Lung (tissue), 12 donors: Measurements from ENCODE around the gene AADACL2. TPM values are rescaled to one million over a fixed set of nuclear protein-coding genes. Genes with fewer than 3 reads are reported as not detected.
A peak's percentile ranks its signal among the peaks of the same experiment; 100 is the strongest.

Experiments used
- ATAC-seq: fragments of 200-7000 bp; cut with Tn5 transposase; one replicate; pipeline ENCODE4 v1.9.1; 2020; ENCODE audit warnings: moderate number of reproducible peaks; ENCODE audit not compliant: insufficient read depth, low FRiP score
- DNase-seq, 3 donors: peaks; one replicate each; pipeline ENCODE4 v3.0.0-alpha.2; 2013 to 2017
- H3K27ac ChIP-seq, 2 donors: one replicate each; pipeline ENCODE4 v1.5.1; 2013; ENCODE audit warnings: mild to moderate bottlenecking in 2 of 2, moderate library complexity in 2 of 2, control low read depth in 1 of 2, inconsistent platforms in 1 of 2, low read depth in 1 of 2, low read length in 1 of 2
- H3K27me3 ChIP-seq, 3 donors: one replicate each; pipeline ENCODE4 v1.5.1; 2013; ENCODE audit warnings: low read length in 2 of 3; ENCODE audit not compliant: control insufficient read depth in 3 of 3, insufficient read depth in 3 of 3
- H3K36me3 ChIP-seq, 4 donors: one replicate each; pipeline ENCODE4 v1.5.1; 2013; ENCODE audit warnings: low read length in 4 of 4, mild to moderate bottlenecking in 1 of 4, moderate library complexity in 1 of 4; ENCODE audit not compliant: control insufficient read depth in 4 of 4, insufficient read depth in 4 of 4
- H3K4me1 ChIP-seq, 5 donors: one replicate each; pipeline ENCODE4 v1.5.1; 2013; ENCODE audit warnings: low read length in 5 of 5, mild to moderate bottlenecking in 2 of 5, moderate library complexity in 1 of 5; ENCODE audit not compliant: control insufficient read depth in 5 of 5, insufficient read depth in 5 of 5
- H3K4me3 ChIP-seq: one replicate; pipeline ENCODE4 v1.5.1; 2013; ENCODE audit warnings: mild to moderate bottlenecking, control low read depth, moderate library complexity
- H3K9ac ChIP-seq, 2 donors: one replicate each; pipeline ENCODE4 v1.5.1; 2013; ENCODE audit warnings: low read length in 2 of 2, control low read depth in 1 of 2; ENCODE audit not compliant: insufficient read depth in 1 of 2
- H3K9me3 ChIP-seq, 4 donors: one replicate each; pipeline ENCODE4 v1.5.1; 2013; ENCODE audit warnings: low read length in 3 of 4, mild to moderate bottlenecking in 1 of 4, moderate library complexity in 1 of 4; ENCODE audit not compliant: control insufficient read depth in 4 of 4, insufficient read depth in 3 of 4
- CTCF ChIP-seq: IDR thresholded peaks from 2 replicates; pipeline ENCODE4 v1.5.1; 2012; ENCODE audit warnings: mild to moderate bottlenecking; ENCODE audit errors: control extremely low read depth, extremely low read depth
- WGBS, 2 donors: extraction: QIAGEN DNeasy Blood & Tissue Kit; methylation state at CpG; one replicate each; pipeline ENCODE4 v1.1.7; 2013; 5-methylcytosine and 5-hydroxymethylcytosine counted together
- polyA plus RNA-seq, 2 donors: library from polyadenylated mRNA; stranded (reverse); fragments of 200-250 nt; gene quantifications; one replicate each; pipeline ENCODE4 v1.2.1, GENCODE V29; 2013
- total RNA-seq, 2 donors: library from RNA; depleted of rRNA in 1 of 2; stranded (reverse); fragments of >200 nt in 1 of 2; gene quantifications; one replicate each; pipeline ENCODE4 v1.2.1, GENCODE V29; 2014 to 2021
- donor health status: control.
- donor health status: control.
- donor health status: Bipolar disorder and iron deficiency.
- donor health status: healthy.
- donor health status: DM: yes; HTN: yes; CAD: no.

AADACL2 gene
- total and polyA plus RNA-seq, 4 donors: 0.14 TPM; not detected in 3

GRCh38 chr3:151768393-151768930, 34.7 kb downstream of the AADACL2 start:
- WGBS, 2 donors: 94 to 96% methylated on average over 1 of the region's 1 CpG
- no peaks in the 10 kb centered on the region for H3K36me3 ChIP-seq
- H3K4me3 ChIP-seq: no peak overlapping the region
- no peak overlapping the region for H3K27ac ChIP-seq
- H3K4me1 ChIP-seq: peaks cover 2 to 17% (median 4%) of the 10 kb centered on the region in 5 donors
- H3K9me3 ChIP-seq: no peaks in the 10 kb centered on the region
- H3K9ac ChIP-seq: no peak overlapping the region
- ATAC-seq: no peak
- TF ChIP-seq CTCF: no peak
- no peak for DNase-seq
- no peaks in the 10 kb centered on the region for H3K27me3 ChIP-seq

DNA sequence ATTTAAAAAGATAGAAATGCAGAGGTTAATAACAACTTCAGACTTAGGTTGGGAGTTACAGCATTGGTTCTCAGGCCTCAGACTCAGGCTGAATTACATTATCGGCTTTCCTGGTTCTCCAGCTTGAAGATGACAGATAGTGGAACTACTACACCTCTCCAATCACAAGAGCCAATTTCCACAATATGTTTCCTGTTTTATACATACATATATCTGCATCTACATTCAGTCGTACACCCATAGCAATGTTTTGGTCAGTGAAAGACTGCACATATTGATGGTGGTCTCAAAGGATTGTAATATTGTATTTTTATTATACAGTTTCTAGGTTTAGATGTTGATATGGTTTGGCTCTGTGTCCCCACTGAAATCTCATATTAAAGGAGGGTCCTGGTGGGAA, 35.4 kb downstream of the AADACL2 start:
- Histone ChIP-seq H3K4me3 (no peak overlapping the region), H3K9ac (no peak overlapping the region), H3K4me1 (peaks cover 2 to 17% (median 4%) of the 10 kb centered on the region in 5 donors), H3K9me3 (no peaks in the 10 kb centered on the region), H3K27me3 (no peaks in the 10 kb centered on the region), H3K36me3 (no peaks in the 10 kb centered on the region), H3K27ac (no peak overlapping the region)
- DNase-seq (no peak), ATAC-seq (no peak)
- TF ChIP-seq CTCF: no peak
- 53 to 65% methylated on average over 2 of the region's 2 CpGs for WGBS, 2 donors

GRCh38 chr3:151770956-151771355, 37.2 kb downstream of the AADACL2 start:
- Histone ChIP-seq H3K27me3 (no peaks in the 10 kb centered on the region), H3K4me3 (no peak overlapping the region), H3K4me1 (peaks cover 2 to 17% (median 4%) of the 10 kb centered on the region in 5 donors), H3K36me3 (no peaks in the 10 kb centered on the region), H3K9ac (peak overlapping the region in 1 of 2 donors; percentile 18), H3K27ac (peak overlapping the region; percentile 29 to 60), H3K9me3 (no peaks in the 10 kb centered on the region)
- TF ChIP-seq CTCF: no peak
- DNase-seq (peak; percentile 40 to 65 (median 54)), ATAC-seq (peak; percentile 77)
- WGBS, 2 donors: 31 to 53% methylated on average over 4 of the region's 4 CpGs

DNA sequence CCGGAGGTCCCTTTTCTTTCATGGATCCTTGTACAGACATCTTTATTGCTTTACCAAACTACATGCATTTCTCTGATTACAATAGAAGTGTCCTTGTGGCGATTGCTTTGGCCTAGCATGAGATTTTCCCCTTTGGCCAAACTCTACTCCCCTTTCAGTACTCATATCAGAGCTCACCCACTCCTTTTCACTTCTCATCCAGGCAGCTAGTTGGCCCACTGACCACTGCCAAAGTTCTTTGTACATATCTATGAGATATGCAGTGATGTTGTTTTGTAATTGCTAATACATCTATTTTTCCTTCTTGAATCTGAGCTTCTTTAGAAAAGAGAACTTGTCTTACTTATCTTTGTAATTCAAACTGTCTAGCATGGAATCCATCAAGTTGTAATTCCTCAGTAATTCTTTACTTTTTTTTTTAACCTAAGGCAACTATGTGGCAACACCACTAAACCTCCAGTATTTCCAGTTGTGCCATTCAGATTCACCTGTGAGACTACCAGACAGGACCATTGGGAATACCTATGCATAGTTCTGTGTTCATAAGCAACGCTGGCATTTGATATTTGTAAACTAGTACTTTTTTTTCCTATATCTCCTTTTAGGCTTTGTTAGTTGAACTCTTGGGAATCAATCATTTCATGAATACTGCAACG, 39.2 kb downstream of the AADACL2 start:
- Histone ChIP-seq H3K4me1 (peaks cover 2 to 17% (median 4%) of the 10 kb centered on the region in 5 donors), H3K4me3 (no peak overlapping the region), H3K27ac (no peak overlapping the region), H3K36me3 (no peaks in the 10 kb centered on the region), H3K27me3 (no peaks in the 10 kb centered on the region), H3K9ac (no peak overlapping the region), H3K9me3 (no peaks in the 10 kb centered on the region)
- WGBS, 2 donors: 91 to 97% methylated on average over 4 of the region's 4 CpGs
- DNase-seq (no peak), ATAC-seq (no peak)
- TF ChIP-seq CTCF: no peak
